ENCODE data around the gene C6orf62.

- no peak for TF ChIP-seq EZH2 (IDR thresholded peaks at IDR 0.05)
- TF ChIP-seq POLR2AphosphoS5 (IDR thresholded peaks at IDR 0.05; ENCODE audit: borderline replicate concordance, low read depth, low read length), result no peak
Measured at GRCh38 chr6:24710519-24711303, 8.2 kb downstream of the C6orf62 start.
